H1 (cell line): Measurements from ENCODE around the gene MTFR1L.

Experiments
- CTCF ChIP-seq, 3 experiments: IDR thresholded peaks; 1 replicate in 2 of 3; 2 replicates in 1 of 3; pipeline versions ENCODE4 v1.5.1 to v1.6.1; 2011; ENCODE audit warnings: low read length in 3 of 3, mild to moderate bottlenecking in 3 of 3, inconsistent platforms in 2 of 3, low read depth in 1 of 3, moderate library complexity in 1 of 3; ENCODE audit not compliant: insufficient read depth in 1 of 3; ENCODE audit errors: control extremely low read depth in 1 of 3
- EP300 ChIP-seq, 2 experiments: IDR thresholded peaks; 1 replicate in 1 of 2; 2 replicates in 1 of 2; pipeline ENCODE4 v1.6.1; 2011 to 2012; ENCODE audit warnings: low read depth in 2 of 2, low read length in 2 of 2, mild to moderate bottlenecking in 2 of 2, borderline replicate concordance in 1 of 2, inconsistent platforms in 1 of 2, moderate library complexity in 1 of 2
- GTF2F1 ChIP-seq: IDR thresholded peaks from 2 replicates; pipeline ENCODE4 v1.6.1; 2012; ENCODE audit warnings: low read depth, low read length, improper control_type of control experiment, borderline replicate concordance

GRCh38 chr1:25880518-25880917 is 60.8 kb downstream of the MTFR1L start:
- no peak for TF ChIP-seq GTF2F1
- TF ChIP-seq EP300 (IDR thresholded peaks at IDR 0.05; ENCODE audit: borderline replicate concordance in 1 of 2, low read depth in 2 of 2, low read length in 2 of 2): no peak
- no peak for TF ChIP-seq CTCF (IDR thresholded peaks at IDR 0.05; ENCODE audit: control extremely low read depth in 1 of 3, insufficient read depth in 1 of 3, low read depth in 1 of 3, low read length in 3 of 3)
